CD4-positive, alpha-beta T cell (primary cell): ENCODE measurements around the gene ZNF324. TPM values are rescaled to one million over a fixed set of nuclear protein-coding genes. Genes with fewer than 3 reads are reported as not detected.

ENCODE experiments used
- ATAC-seq: fragments of 200-7000 bp; cut with Tn5 transposase; one replicate; pipeline ENCODE4 v1.10.0; 2022; ENCODE audit warnings: mild to moderate bottlenecking; ENCODE audit not compliant: poor library complexity
- CTCF ChIA-PET: fragments of 350-600 bp; sonication (Branson Sonifier 250); formaldehyde crosslinking; loops from one replicate; lab custom pipeline; 2021; ENCODE audit warnings: antibody characterized with exemption, inconsistent platforms; lab: Charles Lee
- POLR2A ChIA-PET: fragments of 350-600 bp; sonication (Branson Sonifier 250); formaldehyde crosslinking; loops from one replicate; lab custom pipeline; 2021; ENCODE audit warnings: antibody characterized with exemption, inconsistent platforms; lab: Charles Lee
- DNase-seq, 14 experiments: peaks; one replicate each; pipeline ENCODE4 v3.0.0-alpha.2; 2013 to 2020; ENCODE audit warnings: mixed read lengths in 2 of 14
- H3K27ac ChIP-seq, 2 donors: one replicate each; pipeline versions ENCODE4 v1.5.1 to v1.7.0; 2013; ENCODE audit warnings: low read length in 2 of 2, low read depth in 1 of 2, mild to moderate bottlenecking in 1 of 2
- H3K27me3 ChIP-seq, 2 experiments: 1 replicate in 1 of 2; 2 replicates in 1 of 2; pipeline versions ENCODE4 v1.6.1 to v1.7.0; 2013; ENCODE audit warnings: low read length in 2 of 2, control low read depth in 1 of 2, mild to moderate bottlenecking in 1 of 2, moderate library complexity in 1 of 2; ENCODE audit not compliant: insufficient read depth in 2 of 2, control insufficient read depth in 1 of 2
- H3K36me3 ChIP-seq: one replicate; pipeline ENCODE4 v1.6.1; 2013; ENCODE audit warnings: low read length, control low read depth; ENCODE audit not compliant: insufficient read depth
- H3K4me1 ChIP-seq: one replicate; pipeline ENCODE4 v1.6.1; 2013; ENCODE audit warnings: low read length, control low read depth; ENCODE audit not compliant: insufficient read depth
- H3K4me3 ChIP-seq: one replicate; pipeline ENCODE4 v1.5.1; 2013; ENCODE audit warnings: mild to moderate bottlenecking, low read length, moderate library complexity
- H3K9me3 ChIP-seq, 2 experiments: 1 replicate in 1 of 2; 2 replicates in 1 of 2; pipeline versions ENCODE4 v1.6.1 to v1.7.0; 2013; ENCODE audit warnings: low read length in 2 of 2, mild to moderate bottlenecking in 2 of 2, control low read depth in 1 of 2, moderate library complexity in 1 of 2; ENCODE audit not compliant: control insufficient read depth in 1 of 2, insufficient read depth in 1 of 2
- H3K27ac Mint-ChIP-seq: one replicate; pipeline ENCODE4 v1.8.0; 2020; ENCODE audit warnings: mixed read lengths
- H3K27me3 Mint-ChIP-seq: one replicate; pipeline ENCODE4 v1.8.0; 2021; ENCODE audit warnings: mixed read lengths
- H3K36me3 Mint-ChIP-seq: one replicate; pipeline ENCODE4 v1.8.0; 2021; ENCODE audit warnings: low read depth, mixed read lengths
- H3K4me1 Mint-ChIP-seq: one replicate; pipeline ENCODE4 v1.8.0; 2021; ENCODE audit warnings: low read depth, mixed read lengths
- H3K4me3 Mint-ChIP-seq: one replicate; pipeline ENCODE4 v1.8.0; 2020; ENCODE audit warnings: mild to moderate bottlenecking, mixed read lengths
- H3K9me3 Mint-ChIP-seq: one replicate; pipeline ENCODE4 v1.8.0; 2020; ENCODE audit warnings: mixed read lengths
- CTCF ChIP-seq: fragments of 200-600 bp; IDR thresholded peaks from one replicate; pipeline ENCODE4 v1.8.0; 2022; ENCODE audit warnings: antibody characterized with exemption, mild to moderate bottlenecking
- intact Hi-C, 2 experiments: fragments of 100-400 bp; cut with DNase I in 1 of 2; cut with micrococcal nuclease in 1 of 2; formaldehyde crosslinking; loops; one replicate each; pipeline versions ENCODE4 v1.15.1 to v1.9.0; 2023 to 2025; cut with DNase I, micrococcal nuclease
- total RNA-seq, 174 experiments: library from RNA in 2 of 174; stranded (reverse) in 2 of 174; gene quantifications; one replicate each; pipeline ENCODE4 v1.2.3 and lab custom pipeline; 2021 to 2026

ZNF324 gene
- total RNA-seq, 2 experiments from 2014 or later: 24.3 to 25.2 TPM

- Histone ChIP-seq H3K4me3 (no peak overlapping the region), H3K9me3 (no peaks in the 10 kb centered on the region), H3K27me3 (no peaks in the 10 kb centered on the region), H3K4me1 (peaks cover 26% of the 10 kb centered on the region), H3K36me3 (no peaks in the 10 kb centered on the region), H3K27ac (no peak overlapping the region)
- POLR2A ChIA-PET: no interaction called here
- DNase-seq (no peak), ATAC-seq (no peak)
- Mint-ChIP-seq H3K4me3 (no peak overlapping the region), H3K36me3 (peaks cover 21% of the 10 kb centered on the region), H3K27me3 (no peaks in the 10 kb centered on the region), H3K27ac (no peak overlapping the region), H3K4me1 (peaks cover 29% of the 10 kb centered on the region), H3K9me3 (no peaks in the 10 kb centered on the region)
- CTCF ChIA-PET: interaction anchor here (0.7 to 1.5 kb wide), 2 partner anchors 9 to 21 kb away, joined by 3 read pairs; partner anchors contain the start of gene TRIM28
- no peak for TF ChIP-seq CTCF
- intact Hi-C loops: no loop called here
Measured at GRCh38 chr19:58522709-58523108, 55.8 kb downstream of the ZNF324 start.

Other genes starting within 250 kb of the ZNF324 start
- gene ZNF544, start 238.2 kb upstream of the ZNF324 start, total RNA-seq: 1 to 10 TPM; 6.3 to 7.2 TPM
- gene ZNF8, start 188.1 kb upstream of the ZNF324 start, total RNA-seq: 1 to 10 TPM; 9.5 to 9.6 TPM
- 100 to 1,000 TPM; 150 to 153 TPM for gene ERVK3-1, start 161.7 kb upstream of the ZNF324 start, total RNA-seq
- under 1 TPM; 0.77 to 0.81 TPM for gene ZSCAN22, start 140.1 kb upstream of the ZNF324 start, total RNA-seq
- 1 to 10 TPM; 7.6 to 8.4 TPM for gene A1BG, start 113.6 kb upstream of the ZNF324 start, total RNA-seq
- under 1 TPM; 0.28 to 0.55 TPM for gene ZNF497, start 104.3 kb upstream of the ZNF324 start, total RNA-seq
- gene ZNF837, start 86.0 kb upstream of the ZNF324 start, total RNA-seq: 1 to 10 TPM in 1 of 2 experiments, under 1 TPM in 1; 0.71 to 1.0 TPM
- gene RPS5, start 79.8 kb upstream of the ZNF324 start, total RNA-seq: 1,000 to 10,000 TPM; 1,619 to 1,646 TPM
- gene RNF225, start 71.4 kb upstream of the ZNF324 start, total RNA-seq: under 1 TPM in 1 of 2 experiments, not detected in 1; 0.55 TPM
- gene ZNF584, start 58.4 kb upstream of the ZNF324 start, total RNA-seq: 1 to 10 TPM; 1.7 to 1.8 TPM
- 1 to 10 TPM; 1.0 to 1.4 TPM for gene ZNF132, start 26.9 kb upstream of the ZNF324 start, total RNA-seq
- gene ZNF324B, start 15.5 kb upstream of the ZNF324 start, total RNA-seq: 1 to 10 TPM; 6.3 to 7.6 TPM
- 10 to 100 TPM; 13.6 to 14.6 TPM for gene ZNF446, start 9.3 kb downstream of the ZNF324 start, total RNA-seq
- 1 to 10 TPM; 3.5 to 4.8 TPM for gene SLC27A5, start 44.9 kb downstream of the ZNF324 start, total RNA-seq
- gene ZBTB45, start 52.7 kb downstream of the ZNF324 start, total RNA-seq: 1 to 10 TPM; 5.7 to 6.3 TPM
- 100 to 1,000 TPM; 549 to 553 TPM for gene TRIM28, start 77.0 kb downstream of the ZNF324 start, total RNA-seq
- 10 to 100 TPM; 60.5 to 62.4 TPM for gene CHMP2A, start 88.0 kb downstream of the ZNF324 start, total RNA-seq
- gene UBE2M, start 91.5 kb downstream of the ZNF324 start, total RNA-seq: 10 to 100 TPM; 29.0 to 31.0 TPM
- gene MZF1, start 106.3 kb downstream of the ZNF324 start, total RNA-seq: 10 to 100 TPM; 21.0 to 21.1 TPM